Left lobe of liver (tissue), 2 donors: ENCODE data around the gene CALHM5. TPM values are rescaled to one million over a fixed set of nuclear protein-coding genes. Genes with fewer than 3 reads are reported as not detected.

Source experiments
- ATAC-seq: fragments of 200-7000 bp; cut with Tn5 transposase; one replicate; pipeline ENCODE4 v1.9.1; 2020; ENCODE audit warnings: mild to moderate bottlenecking, moderate library complexity
- DNase-seq: peaks from one replicate; pipeline ENCODE4 v3.0.0-alpha.2; 2020; ENCODE audit warnings: low spot score
- total RNA-seq: library from RNA; stranded (reverse); gene quantifications from one replicate; pipeline ENCODE4 v1.2.1, GENCODE V29; 2021
- donor health status: DM: no; HTN: no; CAD: no; lungs with moderate emphysema.
- donor health status: DM: no; HTN: yes; CAD: no.

Gene CALHM5
- total RNA-seq, 1 donor from 2014 or later = 0.20 TPM

DNA sequence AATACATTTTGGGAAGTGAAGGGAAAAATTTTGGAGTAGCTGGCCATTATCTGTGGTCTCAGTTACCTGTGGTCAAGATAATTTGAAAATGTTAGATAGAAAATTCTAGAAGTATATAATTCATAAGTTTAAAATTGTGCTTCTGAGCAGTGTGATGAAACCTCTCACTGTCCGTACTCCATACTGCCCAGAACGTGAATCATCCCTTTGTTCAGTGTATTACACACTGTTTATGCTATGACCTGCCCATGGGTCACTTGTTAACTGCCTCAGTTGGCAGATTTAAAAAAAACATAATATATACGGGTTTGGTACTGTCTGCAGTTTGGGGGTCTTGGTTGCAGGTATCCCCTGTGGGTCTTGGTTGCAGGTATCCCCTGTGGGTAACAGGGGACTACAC lies 4.1 kb upstream of the CALHM5 start:
- no peak for DNase-seq
- no peak for ATAC-seq

DNA sequence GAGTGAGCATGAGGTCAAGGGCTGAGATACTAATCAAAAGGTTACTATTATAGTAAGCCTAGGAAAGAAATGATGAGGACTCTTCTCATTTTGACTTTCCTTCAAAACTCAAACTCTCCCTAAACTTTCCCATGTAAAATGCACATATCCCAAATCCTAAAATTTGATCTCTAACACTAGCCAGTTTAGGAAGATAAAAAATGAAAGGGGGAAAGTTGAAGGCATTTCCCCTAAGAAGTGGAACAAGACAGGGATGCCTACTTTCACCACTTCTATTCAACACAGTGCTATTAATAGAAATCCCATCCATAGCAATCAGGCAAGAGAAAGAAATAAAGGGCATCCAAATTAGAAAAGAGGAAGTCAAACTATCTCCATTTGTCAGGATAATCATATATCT lies 2.9 kb upstream of the CALHM5 start:
- DNase-seq (no peak), ATAC-seq (no peak)

DNA sequence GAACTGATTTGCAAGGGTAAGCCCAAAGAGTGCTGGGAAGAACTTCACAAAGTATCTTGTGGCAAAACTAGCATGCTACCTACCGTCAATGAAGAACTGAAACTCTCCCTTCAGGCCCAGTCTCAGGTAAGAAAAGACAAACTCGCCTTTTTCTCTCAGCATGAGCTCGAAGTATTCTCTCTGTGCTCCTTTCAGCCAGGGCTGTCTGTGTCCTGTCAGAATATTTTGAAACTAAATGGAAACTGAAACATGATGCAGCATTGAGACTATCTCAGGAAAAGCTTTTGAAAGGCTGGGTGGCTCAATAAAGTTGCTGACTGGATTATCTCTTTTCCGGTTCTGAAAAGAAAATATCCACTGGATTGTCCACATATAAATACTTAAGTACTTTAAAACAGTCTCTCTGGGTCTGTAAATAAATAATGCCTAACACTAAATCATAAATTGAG lies 696 bp downstream of the CALHM5 start:
- peak; percentile 23 for ATAC-seq
- no peak for DNase-seq

DNA sequence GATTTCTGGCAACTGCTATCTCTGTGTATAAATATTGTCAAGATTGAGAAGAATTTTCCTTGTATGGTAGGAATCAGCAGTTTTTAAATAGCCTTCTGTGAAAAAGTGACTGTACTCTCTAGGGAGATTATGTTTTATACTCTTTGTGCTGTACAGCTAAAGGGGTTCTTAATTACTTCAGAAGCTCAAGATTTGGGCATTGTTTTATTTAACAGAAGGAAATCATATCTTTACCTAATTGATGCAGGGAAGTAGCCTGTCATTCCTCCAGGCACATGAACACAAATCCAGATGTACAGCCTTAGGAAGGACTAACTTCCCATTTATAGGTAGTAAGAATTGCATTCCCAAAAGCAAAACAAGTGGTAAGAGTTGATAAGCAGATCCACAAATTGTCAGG lies 1.3 kb downstream of the CALHM5 start:
- ATAC-seq (no peak), DNase-seq (no peak)

DNA sequence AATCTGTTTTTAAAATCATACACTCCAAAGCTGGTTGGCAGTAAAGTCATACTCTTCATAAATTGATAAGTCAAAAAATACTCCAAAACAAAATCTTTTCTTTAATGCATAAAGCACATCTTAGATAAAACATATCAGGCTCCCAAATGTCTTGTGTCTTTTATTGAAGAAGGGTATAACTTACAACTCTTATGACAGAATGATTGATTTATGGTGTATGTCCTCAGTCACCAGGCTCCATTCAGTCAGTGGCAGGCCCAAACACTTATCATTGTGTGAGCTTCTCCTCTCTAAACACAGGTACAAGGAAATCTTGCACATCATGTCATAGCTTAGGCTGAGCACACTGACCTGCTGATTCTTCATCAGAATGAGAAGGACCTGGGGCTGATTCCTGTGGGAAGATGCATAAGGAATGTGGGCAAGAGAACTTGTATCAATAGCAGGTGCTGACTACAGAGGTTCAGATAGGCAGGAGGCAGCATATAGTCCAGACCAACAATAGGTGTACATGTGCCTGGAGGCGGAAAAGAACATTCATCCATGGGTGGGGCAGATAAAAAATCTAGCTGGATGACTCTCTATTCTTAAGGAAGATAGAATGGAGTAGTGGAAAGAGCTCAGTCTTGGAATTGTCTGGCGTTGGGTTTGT lies 1.9 kb downstream of the CALHM5 start:
- no peak for ATAC-seq
- no peak for DNase-seq

DNA sequence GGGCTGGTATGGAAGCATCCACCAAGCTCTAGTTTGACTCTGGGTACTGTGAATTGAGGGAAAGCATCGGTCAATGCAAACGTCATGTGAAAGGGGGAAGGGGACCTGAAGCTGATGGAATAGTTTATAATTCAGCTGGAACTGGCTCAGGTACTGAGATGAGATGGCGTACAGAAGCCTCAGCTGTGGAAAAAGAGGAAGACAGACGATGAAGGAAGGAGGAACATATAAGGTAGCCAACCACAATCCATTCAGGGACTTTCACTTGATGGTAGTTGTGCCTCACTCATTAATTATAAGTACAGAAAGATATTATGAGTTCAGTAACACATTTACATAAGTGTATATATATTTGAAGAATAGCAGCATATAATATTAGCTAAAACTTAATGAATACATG lies 2.7 kb downstream of the CALHM5 start:
- no peak for ATAC-seq

DNA sequence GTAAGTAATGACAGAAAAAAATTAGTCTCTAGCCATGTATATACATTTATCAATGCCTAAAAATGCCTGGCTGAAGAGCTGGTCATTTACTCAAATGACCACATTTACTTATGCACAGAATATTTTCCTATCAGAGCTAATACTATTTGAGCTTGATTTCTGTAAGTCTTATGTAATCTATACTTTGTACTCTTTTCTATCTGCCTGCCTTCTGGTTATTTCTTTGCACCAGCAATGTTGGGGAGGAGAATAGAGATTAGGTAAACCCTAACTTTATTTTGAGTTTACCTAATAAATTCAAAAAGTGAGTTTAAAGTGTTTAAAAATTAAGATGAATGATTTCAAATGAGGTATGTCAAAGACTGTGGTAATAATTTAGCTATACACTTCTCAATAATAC lies 3.7 kb downstream of the CALHM5 start:
- DNase-seq (no peak), ATAC-seq (peak; percentile 68)

More for the DNA sequence above, 2.7 kb downstream of the CALHM5 start:
- no peak for DNase-seq

DNA sequence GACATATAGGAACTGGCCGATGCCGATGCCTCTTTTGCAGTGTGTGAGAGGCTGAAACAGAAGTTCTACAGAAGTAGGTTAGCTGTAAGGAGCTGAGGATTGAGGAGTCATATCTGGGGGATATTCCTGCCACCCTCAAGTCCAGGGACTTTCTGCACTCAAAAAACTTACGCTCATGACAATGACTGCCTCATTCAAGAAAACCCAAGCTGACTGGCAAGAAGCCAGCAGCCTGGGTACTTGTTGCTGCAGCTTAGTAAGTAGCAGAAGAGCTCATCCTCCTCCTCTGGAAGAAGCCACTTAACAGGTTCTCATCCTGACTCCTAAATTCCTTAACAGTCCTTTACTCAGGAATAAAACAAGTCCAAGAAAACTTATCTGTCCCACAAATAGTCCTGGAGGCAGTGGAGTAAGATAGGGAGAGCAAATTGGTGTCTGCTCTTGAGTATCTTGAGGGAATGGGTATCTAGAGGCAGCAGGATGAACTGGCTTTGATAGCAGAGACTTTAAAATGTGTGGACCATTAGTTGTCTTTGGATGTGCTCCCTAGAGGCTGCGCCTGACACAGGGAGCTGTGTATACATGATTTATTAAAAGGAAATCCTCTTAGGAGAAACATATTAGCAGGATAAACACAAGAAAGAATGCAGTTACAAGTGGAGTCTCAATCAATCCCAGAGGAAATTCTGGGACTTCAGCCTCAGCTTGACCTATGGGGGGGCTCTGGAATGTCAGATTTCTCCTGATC lies 7.4 kb downstream of the CALHM5 start:
- no peak for ATAC-seq
- DNase-seq = no peak

DNA sequence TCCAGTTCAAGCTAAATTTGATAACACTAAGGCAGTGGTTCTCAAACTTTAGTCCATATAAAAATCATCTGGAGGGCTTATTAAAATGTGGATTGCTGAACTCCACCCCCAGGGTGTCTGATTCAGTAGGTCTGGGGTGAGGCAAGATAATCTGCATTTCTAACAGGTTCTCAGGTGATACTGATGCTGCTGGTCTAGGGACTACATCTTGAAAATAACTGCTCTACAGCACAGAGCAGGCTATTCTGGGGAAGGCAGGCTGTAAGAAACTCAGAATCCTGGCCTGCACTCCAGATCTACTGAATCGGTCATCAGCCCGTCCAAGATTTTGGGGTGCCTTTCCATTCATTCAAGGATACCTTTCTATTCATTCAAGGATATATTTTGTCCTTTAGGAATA lies 11.5 kb downstream of the CALHM5 start:
- DNase-seq (no peak), ATAC-seq (no peak)

DNA sequence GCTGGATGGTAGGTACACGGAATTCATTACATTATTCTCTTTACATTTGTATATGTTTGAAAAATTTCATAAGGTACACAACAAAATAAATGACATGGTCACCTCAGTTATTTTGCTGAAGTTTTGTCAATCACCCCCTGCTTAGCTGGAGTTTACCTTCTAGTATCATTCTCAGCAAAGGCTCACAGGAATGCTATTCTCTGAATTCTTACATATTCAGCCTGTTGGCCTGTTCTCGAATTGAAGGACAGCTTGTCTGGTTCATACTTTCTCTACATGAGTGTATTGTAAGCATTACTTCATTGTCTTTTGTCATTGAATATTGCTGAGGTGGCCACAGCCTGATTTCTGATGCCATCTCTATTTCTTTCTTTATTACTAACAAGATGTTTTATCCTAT lies 12.8 kb downstream of the CALHM5 start:
- DNase-seq = no peak
- ATAC-seq = no peak

DNA sequence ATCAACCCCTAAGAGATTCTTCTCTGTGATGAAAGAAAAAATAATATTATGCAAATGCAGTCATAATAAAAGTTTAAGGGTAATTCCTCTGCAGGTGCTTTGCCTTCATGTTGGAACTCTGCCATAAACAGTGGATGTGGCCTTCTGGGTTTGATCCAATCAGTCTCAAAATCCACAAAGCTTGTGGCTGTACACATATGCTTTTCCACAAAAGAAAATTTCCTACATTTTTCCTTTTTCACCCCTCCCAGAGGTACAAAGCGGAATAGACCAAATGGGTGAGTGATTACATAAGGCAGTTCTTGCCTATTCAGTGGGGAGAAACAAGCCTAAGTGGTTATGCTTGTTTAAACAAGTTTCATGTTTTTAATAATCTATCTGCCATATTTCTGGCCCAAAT lies 16.7 kb downstream of the CALHM5 start:
- ATAC-seq = no peak
- no peak for DNase-seq

DNA sequence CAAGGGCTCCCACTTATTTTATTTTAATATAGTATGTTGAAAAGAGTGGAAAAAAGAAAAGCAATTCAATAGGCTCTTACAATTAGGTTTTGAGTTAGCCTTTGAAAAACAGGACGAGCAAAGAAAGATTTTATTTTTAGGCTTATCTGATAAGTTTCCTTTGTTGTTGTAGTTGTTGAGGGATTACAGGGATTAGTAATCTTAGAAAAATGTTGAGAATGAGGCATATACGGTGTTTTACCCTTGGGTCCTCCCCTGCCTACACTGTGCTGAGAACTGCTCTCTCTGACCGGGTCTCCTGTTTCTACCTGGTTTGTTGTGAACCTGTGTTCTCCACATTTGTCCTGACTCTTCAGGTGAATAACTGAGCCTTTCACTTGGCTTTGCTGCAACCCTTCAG lies 17.3 kb downstream of the CALHM5 start:
- ATAC-seq (no peak), DNase-seq (no peak)

DNA sequence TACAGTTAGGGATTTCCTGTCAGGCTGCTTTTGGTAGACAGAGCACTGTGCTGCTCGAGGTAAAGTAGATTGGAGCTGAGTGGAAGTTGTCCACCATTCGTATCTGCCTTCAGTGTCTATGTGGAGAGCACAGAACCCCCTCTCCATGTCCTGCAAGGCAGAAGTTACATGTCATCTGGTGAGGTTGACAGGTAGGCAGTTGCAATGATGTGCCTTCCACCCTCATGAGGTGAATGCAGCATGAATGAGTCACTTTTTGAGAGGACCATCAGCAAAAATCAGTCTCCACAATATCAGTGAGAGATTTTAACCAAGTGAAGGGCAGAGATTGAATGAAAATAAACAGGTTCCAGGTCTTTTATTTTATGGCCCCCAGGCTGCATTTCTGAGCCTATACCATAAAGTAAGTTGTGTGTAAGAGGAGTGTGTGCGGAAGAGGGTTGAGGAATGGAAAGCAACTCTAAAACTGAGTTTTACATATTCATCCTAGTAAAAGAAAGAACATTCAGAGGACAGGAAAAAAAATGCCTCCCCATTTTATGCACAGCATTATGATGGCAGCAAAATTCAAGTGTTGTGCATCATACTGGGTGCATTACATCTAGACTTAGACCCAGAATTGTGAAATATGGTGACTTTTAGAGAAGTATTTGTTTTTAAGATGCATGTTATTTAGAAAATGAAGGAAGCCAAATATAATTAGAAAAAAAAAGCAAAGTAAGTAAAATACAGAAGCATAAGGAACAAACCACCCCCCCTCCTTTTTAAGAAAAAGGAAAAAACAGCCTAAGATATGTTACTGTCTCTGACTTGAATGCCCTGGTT lies 18.2 kb downstream of the CALHM5 start:
- no peak for DNase-seq

DNA sequence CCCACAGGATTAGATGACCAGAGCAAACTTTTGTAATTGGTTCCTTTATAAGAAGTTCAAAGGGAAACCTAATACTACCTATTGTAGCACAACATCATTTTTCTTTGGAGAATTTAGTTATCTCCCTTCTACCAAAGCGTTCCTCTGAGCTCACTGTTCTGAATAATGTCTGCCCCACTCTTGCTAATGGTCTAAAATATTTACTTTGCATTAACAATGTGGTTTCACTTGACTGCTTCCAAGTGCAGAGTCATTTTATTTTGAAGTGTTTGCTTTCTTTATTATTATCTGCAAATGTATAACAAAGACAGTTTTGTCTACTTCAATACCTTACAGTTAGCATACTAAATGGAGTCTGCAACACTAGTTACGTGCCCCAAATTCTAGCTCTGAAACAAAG lies 19.0 kb downstream of the CALHM5 start:
- DNase-seq (no peak), ATAC-seq (no peak)

More for the DNA sequence above, 18.2 kb downstream of the CALHM5 start:
- ATAC-seq = no peak

DNA sequence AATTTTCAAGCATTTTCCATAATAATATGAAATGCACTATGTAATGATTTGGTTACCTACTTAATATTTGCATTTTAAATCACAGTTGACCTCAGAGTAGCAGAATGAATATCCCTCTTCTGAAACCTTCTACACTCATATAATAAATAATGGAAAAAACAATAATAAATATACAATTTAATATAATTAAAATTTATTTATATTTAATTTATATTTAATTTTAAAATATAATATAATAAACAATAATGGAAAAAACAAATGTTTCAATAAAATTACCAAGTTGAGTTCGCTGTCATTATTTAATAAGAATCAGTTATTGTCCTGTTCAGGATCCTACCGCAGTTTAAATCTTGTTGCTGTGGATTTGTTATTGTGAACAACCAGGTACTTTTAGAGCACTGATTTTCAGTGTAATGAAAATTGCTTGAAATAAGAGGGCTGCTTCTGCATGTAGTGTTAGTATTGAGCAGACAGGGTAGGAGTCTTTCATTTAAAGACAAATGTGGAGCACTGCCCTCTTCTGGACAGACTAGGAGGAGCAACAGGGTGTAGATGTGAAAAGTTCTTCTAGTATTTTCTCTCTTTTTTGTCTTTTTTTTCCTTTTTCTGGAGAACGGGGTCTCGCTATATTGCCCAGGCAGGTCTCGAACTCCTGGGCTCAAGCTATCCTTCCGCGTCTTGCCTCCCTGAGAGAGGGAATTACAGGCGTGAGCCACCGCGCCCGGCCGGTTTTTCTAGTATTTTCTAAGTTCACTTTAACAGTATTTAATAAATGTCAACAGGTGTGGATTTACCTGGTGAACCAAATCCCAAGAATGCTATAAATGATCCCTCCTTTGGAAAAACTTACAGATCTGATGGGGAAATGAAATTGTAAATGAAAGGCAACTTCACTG lies 20.5 kb downstream of the CALHM5 start:
- ATAC-seq (peak; percentile 92), DNase-seq (peak; percentile 46)

DNA sequence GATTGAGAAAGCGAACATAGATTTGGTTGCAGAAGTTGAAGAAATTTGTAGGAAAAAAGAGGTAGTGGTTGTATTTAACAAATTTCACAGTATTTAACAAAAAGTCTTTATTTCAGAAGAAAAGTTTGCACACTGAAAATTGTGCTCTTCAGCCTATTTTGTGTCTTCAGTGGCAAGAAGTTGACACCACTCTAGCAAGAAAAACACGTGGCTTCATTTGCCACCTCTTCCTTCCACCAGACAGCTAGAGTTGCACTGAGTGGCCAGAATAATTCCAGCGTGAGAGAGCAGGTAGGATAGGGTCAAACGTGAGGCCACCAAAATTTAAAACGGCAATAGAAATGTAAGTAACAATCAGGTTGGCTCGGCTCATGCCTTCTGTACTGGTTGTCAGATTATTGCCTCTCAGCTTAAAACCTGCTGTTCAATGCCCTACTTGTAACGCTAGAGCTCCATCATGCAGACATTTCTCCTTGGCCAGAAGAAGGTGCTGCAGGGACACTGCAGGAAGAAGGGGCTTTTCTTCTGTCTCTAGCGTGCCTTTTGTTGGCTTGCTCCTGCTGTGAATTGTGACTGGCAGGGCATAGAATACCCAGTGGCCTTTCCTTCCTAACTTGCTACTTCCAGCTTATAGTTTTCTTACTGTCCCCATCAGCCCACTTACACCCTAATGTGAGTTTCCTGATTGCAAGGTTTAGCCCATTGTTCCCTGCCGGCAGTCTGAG lies 22.0 kb downstream of the CALHM5 start:
- no peak for ATAC-seq
- no peak for DNase-seq

DNA sequence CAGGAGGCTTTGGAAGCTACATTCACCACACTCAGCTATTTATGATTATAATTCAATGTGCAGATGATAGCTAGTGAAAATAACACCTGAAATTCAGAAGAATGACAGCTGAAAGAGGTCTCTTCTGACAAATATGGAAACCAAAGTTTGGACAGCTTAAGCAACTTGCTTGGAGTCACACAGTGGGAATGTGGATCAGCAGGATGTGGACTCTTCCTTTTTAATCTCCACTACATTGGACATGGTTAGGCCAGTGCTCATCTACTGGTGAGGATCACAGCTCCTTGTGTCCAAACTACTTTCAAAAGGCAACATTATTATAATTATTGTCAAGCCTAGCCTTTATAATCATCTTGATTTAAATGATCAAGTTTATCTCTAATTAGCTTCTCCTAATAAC lies 23.7 kb downstream of the CALHM5 start:
- no peak for DNase-seq
- ATAC-seq = no peak

DNA sequence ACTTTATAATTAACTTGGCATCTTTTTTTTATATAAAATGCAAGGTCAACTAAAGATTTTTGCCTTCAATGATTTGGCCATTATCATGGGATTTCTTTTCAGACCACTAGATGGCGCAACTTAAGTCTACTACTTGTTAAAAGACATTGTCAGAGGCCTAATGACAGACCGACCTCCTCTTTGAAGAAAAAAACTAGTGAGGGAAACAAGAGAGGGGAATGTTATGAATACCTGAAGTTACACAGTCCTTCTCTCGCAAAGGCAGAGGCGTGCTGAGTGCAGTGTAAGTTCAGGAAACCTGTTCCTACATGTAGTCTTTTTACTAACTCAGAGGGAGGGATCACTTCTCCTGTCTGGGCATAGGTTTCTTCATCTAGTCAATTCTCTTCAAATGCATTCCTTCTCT lies 24.8 kb downstream of the CALHM5 start:
- ATAC-seq (peak; percentile 89), DNase-seq (no peak)

DNA sequence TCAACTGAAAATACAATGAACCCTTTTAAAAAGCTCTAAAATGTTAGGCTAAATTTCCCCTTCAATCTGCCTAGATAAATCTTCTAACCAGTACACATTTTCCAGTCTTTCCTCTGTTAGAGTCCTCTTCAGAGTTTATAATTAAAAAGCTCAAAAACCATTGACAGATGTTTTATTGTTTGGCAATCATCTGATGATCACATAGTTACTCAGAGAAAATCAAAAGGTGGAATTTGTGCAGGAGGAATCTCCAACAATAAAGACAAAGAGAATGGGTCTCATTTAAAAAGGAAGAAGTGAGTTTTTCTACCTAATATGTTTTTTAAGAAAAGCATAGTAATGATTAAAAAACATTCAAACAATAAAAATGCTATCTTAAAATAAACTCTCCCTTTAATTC lies 31.0 kb downstream of the CALHM5 start:
- no peak for ATAC-seq
- no peak for DNase-seq

DNA sequence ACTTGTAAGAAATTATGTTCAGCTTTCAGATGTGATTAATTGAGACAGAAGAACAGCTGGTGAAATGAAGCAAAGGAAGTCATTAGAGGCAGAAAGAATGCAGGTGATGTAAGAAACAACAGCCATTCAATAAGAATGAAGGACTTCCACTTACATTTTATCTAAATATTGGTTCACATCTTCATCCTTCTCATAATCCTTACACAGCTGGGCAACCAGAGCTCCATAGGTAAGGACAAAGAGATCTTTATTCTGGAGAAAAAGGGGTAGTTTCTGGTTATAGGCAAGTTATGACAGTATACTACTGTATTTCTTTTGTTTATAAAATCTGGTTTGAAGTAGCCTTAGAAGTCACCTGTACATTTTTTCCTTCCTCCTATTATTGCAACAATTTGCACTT lies 31.7 kb downstream of the CALHM5 start:
- no peak for ATAC-seq
- DNase-seq = no peak
